ENCODE results near the gene NCOA1. TPM values are rescaled to one million over a fixed set of nuclear protein-coding genes. Genes with fewer than 3 reads are reported as not detected.

The NCOA1 gene
- total and polyA plus RNA-seq, 2 of the 4 experiments (the other 2 are of a cell fraction), result 6.7 to 11.3 TPM

GRCh38 chr2:24512831-24513230 is 21.8 kb downstream of the NCOA1 start:
- Histone ChIP-seq H3K36me3 (ENCODE audit: control insufficient read depth, insufficient read depth, low read length) (no peaks in the 10 kb centered on the region), H2AK5ac (ENCODE audit: low read depth, low read length) (no peak overlapping the region), H3K18ac (ENCODE audit: low read depth, low read length) (no peak overlapping the region), H3K9ac (ENCODE audit: low read depth, low read length) (no peak overlapping the region), H4K8ac (ENCODE audit: low read depth in 2 of 2, low read length in 2 of 2) (no peak overlapping the region), H2BK15ac (ENCODE audit: low read depth, low read length) (no peak overlapping the region), H3K56ac (ENCODE audit: extremely low read depth, insufficient read depth, low read length) (no peak overlapping the region), H3K27me3 (ENCODE audit: control insufficient read depth, insufficient read depth, low read length) (no peaks in the 10 kb centered on the region), H4K5ac (ENCODE audit: low read depth, low read length) (no peak overlapping the region), H4K91ac (ENCODE audit: insufficient read depth, low read depth, low read length) (no peak overlapping the region), H2BK120ac (ENCODE audit: low read depth, low read length) (no peak overlapping the region), H3K23ac (ENCODE audit: low read depth, low read length) (no peak overlapping the region), H3K4me2 (ENCODE audit: low read depth, low read length) (no peak overlapping the region; the same call in 1 of the 2 replicates), H3K14ac (replicated peaks; ENCODE audit: low read depth, low read length) (no peak overlapping the region), H2BK20ac (ENCODE audit: low read depth, low read length) (no peak overlapping the region), H2BK5ac (ENCODE audit: low read depth, low read length, poor library complexity, severe bottlenecking) (no peak overlapping the region), H3K4me3 (ENCODE audit: insufficient read depth, low read depth, low read length) (no peak overlapping the region), H4K20me1 (ENCODE audit: insufficient read depth, low read length) (peaks cover 8% of the 10 kb centered on the region; the same call in 1 of the 2 replicates), H2AFZ (replicated peaks; ENCODE audit: low read length, poor library complexity) (no peak overlapping the region), H3K9me3 (ENCODE audit: control insufficient read depth, insufficient read depth, low read length) (no peaks in the 10 kb centered on the region), H3K27ac (ENCODE audit: insufficient read depth, low read length) (no peak overlapping the region), H3K9me1 (ENCODE audit: insufficient read depth, low read length) (no peaks in the 10 kb centered on the region), H3K79me1 (ENCODE audit: low read depth in 1 of 2, low read length in 2 of 2) (peaks cover 13 to 21% of the 10 kb centered on the region in 2 experiments; a peak in 3 of 4 replicates), H3K4ac (ENCODE audit: low read depth, low read length) (no peak overlapping the region), H2AK9ac (replicated peaks; ENCODE audit: low read depth, low read length, poor library complexity) (no peak overlapping the region), H3K4me1 (ENCODE audit: control insufficient read depth, insufficient read depth, low read length) (peaks cover 6% of the 10 kb centered on the region)
- WGBS, 2 experiments (ENCODE audit: extremely low coverage in 2 of 2, insufficient read length in 1 of 2), result no CpG with 5 or more reads among the region's 6 CpGs
- intact Hi-C loops (cut with micrococcal nuclease), result no loop called here
- ChIA-PET POLR2A (ENCODE audit: unreplicated experiment) (no interaction called here), CTCF (no interaction called here)
- dilution Hi-C loops (cut with HindIII; ENCODE audit: low sequenced_read_pairs, unreplicated experiment), result no loop called here
- TF ChIP-seq CEBPB (IDR thresholded peaks at IDR 0.05; ENCODE audit: low read depth, low read length), result 0 out of 2 replicates have a peak, but pooled peaks have one; percentile 2
- no peak for TF ChIP-seq MXI1 (IDR thresholded peaks at IDR 0.05; ENCODE audit: borderline replicate concordance, low read depth, low read length)
- DNase-seq (no peak), ATAC-seq (ENCODE audit: low read depth) (no peak)
- in situ Hi-C loops (cut with MboI; ENCODE audit: low sequenced_read_pairs), result no loop called here
- BruUV-seq (replicated peaks), result no TSS peak

All from IMR-90 (cell line).